Fibroblast of skin of right biceps (primary cell): ENCODE results near the gene SP3.
A peak's percentile ranks its signal among the peaks of the same experiment; 100 is the strongest.

Source experiments
- DNase-seq: peaks from one replicate; pipeline ENCODE4 v3.0.0-alpha.2; 2013

SP3 gene

GRCh38 chr2:173964565-173965371, 405 bp downstream of the SP3 start:
- peak; percentile 95 for DNase-seq

- peak; percentile 92 for DNase-seq
These were observed 1.2 kb downstream of the SP3 start for GRCh38 chr2:173963817-173964564.

DNA sequence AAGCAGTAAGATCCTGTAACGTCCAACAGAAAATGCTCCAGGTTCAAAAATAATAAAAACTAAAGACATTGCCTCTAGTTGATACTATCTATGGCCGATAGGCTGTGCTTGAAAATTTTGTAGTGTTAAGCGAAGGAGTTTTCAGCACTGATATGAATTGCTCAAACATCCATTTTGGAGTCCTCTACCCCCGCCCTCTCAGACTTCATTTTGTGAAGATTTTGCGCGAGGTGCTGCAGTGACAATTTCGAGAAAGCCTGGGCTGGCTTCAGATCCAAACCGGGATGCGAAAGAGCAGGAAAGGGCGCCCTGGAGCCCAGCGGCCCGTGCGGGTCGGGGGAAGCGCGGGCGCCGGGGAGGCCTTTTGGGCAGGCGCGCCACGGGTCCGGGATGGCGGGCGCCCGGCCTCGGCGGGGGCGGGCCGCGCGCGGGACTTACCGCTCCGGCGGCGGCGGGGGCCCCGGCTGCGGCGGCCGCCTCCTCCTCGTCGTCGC, 1.8 kb downstream of the SP3 start:
- DNase-seq = peak; percentile 78

DNA sequence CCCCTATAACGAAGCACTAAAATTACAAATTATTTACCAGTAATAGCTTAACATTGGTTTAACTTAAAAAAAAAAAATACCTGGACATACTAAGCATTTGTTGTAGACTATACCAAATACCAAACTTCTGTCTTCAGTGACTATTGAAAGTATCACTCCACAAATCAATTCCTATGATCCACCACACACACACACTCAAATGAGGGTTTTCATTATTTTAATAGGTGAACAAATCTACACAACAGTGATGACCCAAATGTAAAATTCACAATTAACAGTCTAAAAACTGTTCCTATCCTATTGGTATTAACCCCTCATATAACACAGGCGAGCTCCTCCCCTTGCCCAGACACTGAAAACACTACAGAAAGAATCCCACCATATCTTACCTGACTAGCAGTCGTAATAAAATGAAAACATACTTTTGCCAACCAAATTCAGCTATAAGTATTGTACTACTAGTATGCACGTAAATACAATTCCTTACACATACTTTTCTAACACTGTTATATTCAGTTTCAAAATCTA, 2.5 kb downstream of the SP3 start:
- no peak for DNase-seq

GRCh38 chr2:173962031-173962430, 3.1 kb downstream of the SP3 start:
- peak; percentile 30 for DNase-seq

DNA sequence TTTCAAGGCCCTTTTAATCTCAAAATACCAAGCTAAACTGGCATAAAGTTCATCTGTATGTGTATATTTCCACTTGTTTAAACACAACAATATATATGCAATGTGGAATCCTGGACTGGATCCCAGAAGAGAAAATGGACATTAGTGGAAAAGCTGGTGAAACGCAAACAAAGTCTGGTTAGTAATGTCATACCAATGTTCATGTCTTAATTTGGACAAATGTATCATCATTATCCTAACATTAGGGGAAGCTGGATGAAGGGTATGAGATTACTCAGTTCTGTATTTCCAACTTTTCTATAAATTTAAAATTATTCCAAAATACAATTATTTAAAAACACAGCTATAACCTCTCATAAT, 3.8 kb downstream of the SP3 start:
- DNase-seq = peak; percentile 46

DNA sequence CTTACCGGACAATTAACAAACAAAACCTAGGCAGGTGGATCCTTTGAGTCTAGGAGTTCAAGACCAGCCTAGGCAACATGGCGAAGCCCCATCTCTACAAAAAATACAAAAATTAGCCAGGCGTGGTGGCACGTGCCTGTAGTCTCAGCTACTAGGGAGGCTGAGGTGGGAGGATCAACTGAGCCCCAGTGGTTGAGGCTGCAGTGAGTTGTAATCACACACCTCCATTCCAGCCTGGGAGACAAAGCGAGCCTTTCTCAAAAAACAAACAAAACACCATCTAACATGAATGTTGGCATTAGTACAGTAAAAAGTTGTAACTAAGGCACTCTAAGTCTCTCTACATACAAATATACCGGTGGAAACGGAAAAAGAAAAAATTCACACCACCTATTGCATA, 5.3 kb downstream of the SP3 start:
- DNase-seq = no peak

DNA sequence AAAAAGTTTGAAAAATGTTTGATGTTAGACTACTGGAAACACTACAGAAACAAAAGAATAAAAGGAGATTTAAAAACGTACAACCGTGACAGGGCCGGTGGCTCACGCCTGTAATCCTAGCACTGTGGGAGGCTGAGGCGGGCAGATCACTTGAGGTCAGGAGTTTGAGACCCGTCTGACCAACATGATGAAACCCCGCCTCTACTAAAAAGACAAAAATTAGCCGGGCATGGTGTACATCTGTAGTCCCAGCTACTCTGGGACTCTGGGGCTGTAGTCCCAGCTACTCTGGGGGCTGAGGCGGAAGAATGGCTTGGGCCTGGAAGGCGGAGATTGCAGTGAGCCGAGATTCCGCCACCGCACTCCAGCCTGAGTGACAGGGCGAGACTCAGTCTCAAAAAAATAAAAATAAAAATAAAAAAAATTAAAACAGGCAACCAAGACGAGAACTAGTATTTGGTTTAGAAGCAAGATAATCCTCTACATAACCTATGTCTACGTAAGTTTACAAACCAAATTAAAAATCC, 5.8 kb downstream of the SP3 start:
- no peak for DNase-seq

- no peak for DNase-seq
These were observed 6.9 kb downstream of the SP3 start for GRCh38 chr2:173958198-173958846.

- DNase-seq = no peak
These were observed 7.7 kb downstream of the SP3 start for GRCh38 chr2:173957517-173957916.

DNA sequence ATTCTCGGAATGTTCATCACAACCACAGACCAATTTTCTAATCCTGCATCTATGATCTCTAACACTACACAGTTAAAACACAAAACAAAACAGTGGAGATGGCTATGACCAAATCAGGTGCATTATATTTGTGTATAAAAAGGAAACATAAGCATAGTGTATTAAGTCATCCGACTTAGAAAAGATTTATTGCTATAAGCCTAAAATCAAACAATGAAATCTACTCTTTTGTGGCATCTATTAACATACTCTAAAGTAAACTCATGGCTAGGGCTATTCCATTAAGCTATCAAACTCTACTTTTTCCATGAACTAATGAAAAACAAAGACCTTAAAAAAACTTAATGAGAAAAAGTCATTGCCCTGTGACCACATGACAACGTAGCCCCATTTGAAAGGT, 8.7 kb downstream of the SP3 start:
- no peak for DNase-seq

DNA sequence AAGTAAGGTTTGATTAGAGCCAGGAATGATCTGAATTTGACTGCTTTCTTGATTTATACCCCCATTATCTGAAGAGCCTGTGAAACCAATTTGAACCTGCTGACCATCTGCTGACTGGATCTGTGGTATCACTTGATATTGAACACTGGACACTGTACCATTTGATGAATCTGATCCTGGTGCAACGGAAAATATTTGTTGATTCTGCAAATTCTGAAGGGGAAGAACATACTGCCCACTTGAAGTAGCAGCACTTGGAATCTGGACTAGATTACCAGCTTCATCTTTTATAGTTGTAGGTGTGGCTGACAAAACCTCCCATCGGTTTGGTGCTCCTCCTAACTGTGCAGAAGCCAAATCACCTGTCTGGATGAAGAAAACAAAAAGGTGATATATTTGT, 9.3 kb downstream of the SP3 start:
- DNase-seq = no peak

- no peak for DNase-seq
These were observed 10.2 kb downstream of the SP3 start for GRCh38 chr2:173955004-173955403.

DNA sequence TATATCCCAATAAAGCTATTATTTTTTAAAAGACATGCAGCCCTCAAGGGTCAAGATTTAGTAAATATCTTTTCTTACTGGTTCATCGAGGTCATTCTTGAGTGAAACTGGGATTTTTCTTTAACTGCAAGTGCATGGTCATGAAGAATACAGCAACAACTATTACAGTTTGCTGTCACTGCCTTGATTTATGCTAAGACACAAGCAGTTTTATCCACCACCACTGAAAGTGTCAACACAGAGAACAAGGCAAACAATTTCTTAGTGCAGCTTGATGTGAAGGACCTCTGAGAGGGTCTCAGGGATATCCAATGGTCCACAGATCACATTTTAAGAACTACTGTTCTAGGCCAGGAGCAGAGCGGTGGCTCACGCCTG, 12.1 kb downstream of the SP3 start:
- DNase-seq = no peak

GRCh38 chr2:173952267-173953046, 12.7 kb downstream of the SP3 start:
- DNase-seq = no peak

DNA sequence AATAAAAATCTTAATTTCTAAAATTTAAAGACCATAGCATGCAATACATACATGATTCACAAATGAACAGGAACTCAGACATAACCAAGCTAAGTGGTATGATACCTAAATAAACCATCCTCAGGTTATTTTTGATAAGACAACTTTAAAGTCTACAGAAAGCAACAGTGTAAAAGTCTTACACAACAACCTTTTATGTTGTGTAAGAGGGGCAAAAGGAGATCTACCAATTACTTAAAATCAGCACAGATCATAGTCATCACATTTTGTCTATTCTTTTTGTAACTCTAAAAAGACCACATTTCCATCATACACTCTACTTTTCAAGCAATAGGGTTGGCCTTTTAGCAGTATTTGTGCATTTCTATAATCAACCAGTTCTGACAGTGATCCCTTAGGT, 16.3 kb downstream of the SP3 start:
- no peak for DNase-seq

GRCh38 chr2:173948198-173948597, 17.0 kb downstream of the SP3 start:
- DNase-seq = no peak

- DNase-seq = no peak
These were observed 18.0 kb downstream of the SP3 start for GRCh38 chr2:173947131-173947530.

GRCh38 chr2:173943738-173944137, 21.4 kb downstream of the SP3 start:
- no peak for DNase-seq

GRCh38 chr2:173942861-173943523, 22.2 kb downstream of the SP3 start:
- peak; percentile 42 for DNase-seq

DNA sequence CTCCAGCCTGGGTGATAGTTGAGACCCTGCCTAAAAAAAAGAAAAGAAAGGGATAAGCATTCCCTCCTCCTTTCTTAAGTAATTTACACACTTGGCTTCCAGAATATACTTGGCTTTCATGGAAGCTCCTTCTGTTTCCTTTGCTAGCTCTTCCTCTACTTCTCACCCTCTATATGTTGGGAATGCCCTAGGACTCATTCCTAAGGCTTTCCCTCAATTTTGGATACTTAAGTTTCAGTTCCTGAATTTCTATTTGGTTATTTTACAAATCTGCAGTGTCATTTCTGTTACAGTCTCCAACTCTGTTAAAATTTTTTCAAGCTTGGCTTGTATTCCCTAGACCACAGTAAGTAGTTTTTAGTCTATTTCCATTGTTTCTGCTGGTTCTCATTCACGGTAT, 23.6 kb downstream of the SP3 start:
- DNase-seq = no peak
